WERI-Rb-1 (cell line): ENCODE data around the gene ADAM15.
A peak's percentile ranks its signal among the peaks of the same experiment; 100 is the strongest.

ENCODE experiments used
- DNase-seq: peaks from one replicate; pipeline ENCODE4 v3.0.0-alpha.2; 2020
- H3K27ac ChIP-seq: fragments of 250-450 bp; sonication (Bioruptor Pico); 2 replicates; pipeline ENCODE4 v1.5.1; 2020; ENCODE audit warnings: mild to moderate bottlenecking, moderate library complexity
- H3K27me3 ChIP-seq: fragments of 250-450 bp; sonication (Bioruptor Pico); 2 replicates; pipeline ENCODE4 v1.5.1; 2021; ENCODE audit warnings: mild to moderate bottlenecking, low read depth, moderate library complexity; ENCODE audit not compliant: insufficient read depth, severe bottlenecking
- H3K36me3 ChIP-seq: fragments of 250-450 bp; sonication (Bioruptor Pico); 2 replicates; pipeline ENCODE4 v1.5.1; 2020; ENCODE audit warnings: mild to moderate bottlenecking, moderate library complexity
- H3K4me3 ChIP-seq: 2 replicates; pipeline ENCODE4 v1.5.1; 2011; ENCODE audit warnings: low read depth, mild to moderate bottlenecking, control low read depth, low read length
- H3K9me3 ChIP-seq: fragments of 250-450 bp; sonication (Bioruptor Pico); 2 replicates; pipeline ENCODE4 v1.5.1; 2021; ENCODE audit warnings: mild to moderate bottlenecking, moderate library complexity; ENCODE audit not compliant: severe bottlenecking
- TF ChIP-seq, protein P1 (sequence below): IDR thresholded peaks from 2 replicates; pipeline ENCODE4 v1.5.1; 2011; ENCODE audit warnings: low read depth, mild to moderate bottlenecking, control low read depth, inconsistent platforms, low read length

The ADAM15 gene

GRCh38 chr1:155007251-155007828, 43.8 kb upstream of the ADAM15 start:
- H3K4me3 ChIP-seq: no peak overlapping the region
- DNase-seq: peak; percentile 32
- H3K27ac ChIP-seq: peak overlapping the region; percentile 86
- H3K9me3 ChIP-seq: no peaks in the 10 kb centered on the region
- TF ChIP-seq, protein P1, sequence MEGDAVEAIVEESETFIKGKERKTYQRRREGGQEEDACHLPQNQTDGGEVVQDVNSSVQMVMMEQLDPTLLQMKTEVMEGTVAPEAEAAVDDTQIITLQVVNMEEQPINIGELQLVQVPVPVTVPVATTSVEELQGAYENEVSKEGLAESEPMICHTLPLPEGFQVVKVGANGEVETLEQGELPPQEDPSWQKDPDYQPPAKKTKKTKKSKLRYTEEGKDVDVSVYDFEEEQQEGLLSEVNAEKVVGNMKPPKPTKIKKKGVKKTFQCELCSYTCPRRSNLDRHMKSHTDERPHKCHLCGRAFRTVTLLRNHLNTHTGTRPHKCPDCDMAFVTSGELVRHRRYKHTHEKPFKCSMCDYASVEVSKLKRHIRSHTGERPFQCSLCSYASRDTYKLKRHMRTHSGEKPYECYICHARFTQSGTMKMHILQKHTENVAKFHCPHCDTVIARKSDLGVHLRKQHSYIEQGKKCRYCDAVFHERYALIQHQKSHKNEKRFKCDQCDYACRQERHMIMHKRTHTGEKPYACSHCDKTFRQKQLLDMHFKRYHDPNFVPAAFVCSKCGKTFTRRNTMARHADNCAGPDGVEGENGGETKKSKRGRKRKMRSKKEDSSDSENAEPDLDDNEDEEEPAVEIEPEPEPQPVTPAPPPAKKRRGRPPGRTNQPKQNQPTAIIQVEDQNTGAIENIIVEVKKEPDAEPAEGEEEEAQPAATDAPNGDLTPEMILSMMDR: no peak
- H3K36me3 ChIP-seq: peaks cover 17% of the 10 kb centered on the region
- H3K27me3 ChIP-seq: no peaks in the 10 kb centered on the region

DNA sequence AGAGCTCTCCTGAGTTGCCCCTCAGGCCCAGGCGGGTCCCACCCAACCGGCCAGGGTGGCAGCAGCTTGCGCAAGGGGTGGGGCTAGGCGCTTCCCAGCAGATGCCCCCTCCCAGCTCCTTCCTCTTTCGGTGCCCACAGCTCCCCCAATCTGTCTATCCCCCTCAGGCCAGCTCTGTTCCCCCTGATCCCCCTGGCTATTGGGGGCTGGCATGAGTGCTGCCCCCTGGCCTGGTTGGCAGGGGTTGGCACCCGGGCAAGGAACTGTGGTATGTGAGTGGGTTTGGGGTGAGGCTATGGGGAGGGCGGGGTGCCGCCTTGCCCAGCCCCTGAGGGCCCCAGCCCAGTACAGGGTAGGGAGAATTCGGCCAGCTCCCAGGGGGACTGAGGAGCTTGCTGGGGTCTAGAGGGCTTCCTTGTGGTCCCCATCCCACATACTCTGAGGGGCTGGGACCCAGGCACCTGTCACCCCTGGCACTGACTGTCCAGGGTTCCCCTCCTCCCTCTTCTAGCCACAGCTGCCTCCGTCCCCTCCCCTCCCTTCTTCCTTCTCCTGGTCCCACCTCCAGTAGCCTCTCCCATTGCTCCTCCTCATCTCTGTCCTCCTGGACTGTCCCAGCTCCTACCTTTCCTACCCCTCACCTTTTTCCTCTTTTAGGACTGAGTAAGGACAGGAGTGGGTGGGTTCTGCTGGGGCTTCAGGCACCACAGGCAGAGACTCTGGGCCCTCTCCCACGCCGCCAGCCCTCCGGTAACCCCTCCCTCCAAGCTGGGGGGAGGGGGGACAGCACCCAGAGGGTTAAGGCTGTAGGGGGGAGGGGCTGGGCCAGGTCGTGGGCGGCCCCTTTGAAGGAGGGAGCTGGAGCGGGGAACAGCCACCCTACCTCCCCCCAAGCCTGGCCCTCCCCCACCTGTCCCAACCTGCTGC, 42.8 kb upstream of the ADAM15 start:
- peaks cover 17% of the 10 kb centered on the region for H3K36me3 ChIP-seq
- H3K9me3 ChIP-seq: no peaks in the 10 kb centered on the region
- H3K27me3 ChIP-seq: no peaks in the 10 kb centered on the region
- TF ChIP-seq, protein P1: 0 out of 2 replicates have a peak, but pooled peaks have one; percentile 0
- peak; percentile 93 for DNase-seq
- peak overlapping the region; percentile 86 for H3K27ac ChIP-seq
- peak overlapping the region; percentile 41 for H3K4me3 ChIP-seq

DNA sequence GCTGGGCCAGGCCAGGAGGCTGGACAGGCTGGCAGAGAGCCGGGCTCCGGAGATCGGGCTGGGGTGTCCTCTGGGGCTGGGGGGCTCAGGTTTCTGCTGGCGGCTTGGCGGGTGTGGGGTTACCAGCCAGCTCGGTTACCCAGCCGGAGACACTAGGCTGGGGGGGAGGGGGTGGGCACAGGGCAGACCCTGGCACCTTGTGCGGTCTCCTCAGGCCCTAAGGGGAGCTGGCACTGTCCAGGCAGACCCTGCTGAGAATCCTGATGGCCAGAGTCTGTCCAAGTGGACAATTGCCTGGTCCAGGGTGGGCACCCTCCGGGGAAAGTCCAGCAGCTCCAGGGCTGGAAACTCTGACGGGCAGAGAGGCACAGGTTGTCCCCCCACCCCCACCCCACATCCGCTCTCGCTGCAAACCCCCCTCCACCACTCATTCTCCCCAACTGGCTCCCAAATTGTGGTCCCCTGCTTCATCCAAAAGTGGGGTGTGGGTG, 41.9 kb upstream of the ADAM15 start:
- H3K27ac ChIP-seq: peak overlapping the region; percentile 86
- H3K9me3 ChIP-seq: no peaks in the 10 kb centered on the region
- peaks cover 21% of the 10 kb centered on the region for H3K36me3 ChIP-seq
- peak overlapping the region; percentile 41 for H3K4me3 ChIP-seq
- H3K27me3 ChIP-seq: no peaks in the 10 kb centered on the region
- peak; percentile 37 for DNase-seq
- TF ChIP-seq, protein P1: no peak

- TF ChIP-seq, protein P1: no peak
- Histone ChIP-seq H3K4me3 (no peak overlapping the region), H3K27ac (peak overlapping the region; percentile 86)
Measured at GRCh38 chr1:155009742-155010141, 41.4 kb upstream of the ADAM15 start.

GRCh38 chr1:155010211-155010918, 40.8 kb upstream of the ADAM15 start:
- Histone ChIP-seq H3K4me3 (peak overlapping the region; percentile 20), H3K27me3 (no peaks in the 10 kb centered on the region), H3K27ac (peak overlapping the region; percentile 86), H3K9me3 (no peaks in the 10 kb centered on the region), H3K36me3 (peaks cover 29% of the 10 kb centered on the region)
- TF ChIP-seq, protein P1: no peak
- peak; percentile 80 for DNase-seq

More at GRCh38 chr1:155009742-155010141, 41.4 kb upstream of the ADAM15 start:
- Histone ChIP-seq H3K9me3 (no peaks in the 10 kb centered on the region), H3K27me3 (no peaks in the 10 kb centered on the region), H3K36me3 (peaks cover 22% of the 10 kb centered on the region)
- DNase-seq: peak; percentile 28
